ENCODE results near the gene MARCO. TPM values are rescaled to one million over a fixed set of nuclear protein-coding genes. Genes with fewer than 3 reads are reported as not detected.

Gene MARCO
- polyA plus RNA-seq, 1 of the 3 experiments (the other 2 are of a cell fraction), result not detected

GRCh38 chr2:119028327-119029174 lies 86.6 kb downstream of the MARCO start:
- 19% methylated on average over 12 of the region's 13 CpGs for WGBS (ENCODE audit: low lambda C conversion rate)
- ChIA-PET CTCF (interaction anchor here (0.6 to 10.1 kb wide), 9 partner anchors 17 to 422 kb away, joined by 3 to 65 read pairs (median 4); no protein-coding TSS in a partner anchor), POLR2A (interaction anchor here (0.7 kb wide), 1 partner anchor 1390 kb away, joined by 3 read pairs; no protein-coding TSS in a partner anchor)

More at GRCh38 chr2:119028327-119029174, 86.6 kb downstream of the MARCO start:
- Histone ChIP-seq H3K4me3 (ENCODE audit: low read depth in 2 of 2, low read length in 1 of 2) (no peak overlapping the region), H3K36me3 (replicated peaks in 1 of 2; ENCODE audit: control insufficient read depth in 1 of 2, insufficient read depth in 2 of 2, low read length in 1 of 2) (no peaks in the 10 kb centered on the region), H3K79me2 (ENCODE audit: insufficient read depth) (no peaks in the 10 kb centered on the region), H3K9me3 (no peaks in the 10 kb centered on the region), H3K27ac (ENCODE audit: low read depth in 2 of 2, low read length in 1 of 2) (no peak overlapping the region), H3K9ac (no peak overlapping the region), H3K27me3 (ENCODE audit: insufficient read depth) (no peaks in the 10 kb centered on the region), H3F3A (replicated peaks; ENCODE audit: insufficient read depth) (no peaks in the 10 kb centered on the region), H3K4me2 (no peak overlapping the region), H4K20me1 (ENCODE audit: insufficient read depth) (no peaks in the 10 kb centered on the region), H3K4me1 (ENCODE audit: control insufficient read depth in 1 of 2, insufficient read depth in 2 of 2, low read depth in 1 of 2, low read length in 1 of 2) (peaks cover 0 to 12% of the 10 kb centered on the region in 2 experiments; a peak in 2 of 4 replicates), H2AFZ (ENCODE audit: low read depth) (no peak overlapping the region), H3K9me2 (no peaks in the 10 kb centered on the region)
- DNase-seq, result peak; percentile 39
- TF ChIP-seq RAD21 (IDR thresholded peaks at IDR 0.05; ENCODE audit: low read length), result peak; percentile 51
- TF ChIP-seq SMC3 (IDR thresholded peaks at IDR 0.05; ENCODE audit: low read depth, low read length), result peak; percentile 37; the same call in 1 of the 2 replicates
- no peak for TF ChIP-seq TEAD4 (IDR thresholded peaks at IDR 0.05; ENCODE audit: borderline replicate concordance, insufficient read depth)
- TF ChIP-seq CTCF (IDR thresholded peaks at IDR 0.05), result peak; percentile 47
- TF ChIP-seq, protein P1, sequence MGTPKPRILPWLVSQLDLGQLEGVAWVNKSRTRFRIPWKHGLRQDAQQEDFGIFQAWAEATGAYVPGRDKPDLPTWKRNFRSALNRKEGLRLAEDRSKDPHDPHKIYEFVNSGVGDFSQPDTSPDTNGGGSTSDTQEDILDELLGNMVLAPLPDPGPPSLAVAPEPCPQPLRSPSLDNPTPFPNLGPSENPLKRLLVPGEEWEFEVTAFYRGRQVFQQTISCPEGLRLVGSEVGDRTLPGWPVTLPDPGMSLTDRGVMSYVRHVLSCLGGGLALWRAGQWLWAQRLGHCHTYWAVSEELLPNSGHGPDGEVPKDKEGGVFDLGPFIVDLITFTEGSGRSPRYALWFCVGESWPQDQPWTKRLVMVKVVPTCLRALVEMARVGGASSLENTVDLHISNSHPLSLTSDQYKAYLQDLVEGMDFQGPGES (IDR thresholded peaks at IDR 0.05; ENCODE audit: low read depth, low read length), result no peak
- TF ChIP-seq, protein P2, sequence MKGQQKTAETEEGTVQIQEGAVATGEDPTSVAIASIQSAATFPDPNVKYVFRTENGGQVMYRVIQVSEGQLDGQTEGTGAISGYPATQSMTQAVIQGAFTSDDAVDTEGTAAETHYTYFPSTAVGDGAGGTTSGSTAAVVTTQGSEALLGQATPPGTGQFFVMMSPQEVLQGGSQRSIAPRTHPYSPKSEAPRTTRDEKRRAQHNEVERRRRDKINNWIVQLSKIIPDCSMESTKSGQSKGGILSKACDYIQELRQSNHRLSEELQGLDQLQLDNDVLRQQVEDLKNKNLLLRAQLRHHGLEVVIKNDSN (IDR thresholded peaks at IDR 0.05; ENCODE audit: borderline replicate concordance, low read depth), result no peak
- no peak for TF ChIP-seq MAX (IDR thresholded peaks at IDR 0.05; ENCODE audit: low read depth)
- TF ChIP-seq TAF1 (IDR thresholded peaks at IDR 0.05; ENCODE audit: borderline replicate concordance, low read depth, low read length), result no peak

Data from SK-N-SH (cell line).